Measurements from ENCODE around the gene RUBCNL. TPM values are rescaled to one million over a fixed set of nuclear protein-coding genes. Genes with fewer than 3 reads are reported as not detected.

The RUBCNL gene
- total RNA-seq, 1 experiment from 2014 or later: 0.06 TPM

- no peak for DNase-seq (ENCODE audit: low read depth)
Observed at GRCh38 chr13:46307554-46307953, 79.5 kb downstream of the RUBCNL start.

- DNase-seq (ENCODE audit: low read depth): no peak
Observed at GRCh38 chr13:46304546-46304945, 82.5 kb downstream of the RUBCNL start.

GRCh38 chr13:46303742-46304385, 83.2 kb downstream of the RUBCNL start:
- no peak for DNase-seq (ENCODE audit: low read depth)

- no peak for DNase-seq (ENCODE audit: low read depth)
Observed at GRCh38 chr13:46297361-46297811, 89.7 kb downstream of the RUBCNL start.

GRCh38 chr13:46296921-46297320, 90.1 kb downstream of the RUBCNL start:
- peak; percentile 59 for DNase-seq (ENCODE audit: low read depth)

GRCh38 chr13:46296115-46296822, 90.8 kb downstream of the RUBCNL start:
- peak; percentile 61 for DNase-seq (ENCODE audit: low read depth)

- peak; percentile 3 for DNase-seq (ENCODE audit: low read depth)
Observed at GRCh38 chr13:46295491-46296114, 91.4 kb downstream of the RUBCNL start.

- no peak for DNase-seq (ENCODE audit: low read depth)
Observed at GRCh38 chr13:46293436-46293835, 93.6 kb downstream of the RUBCNL start.

Other genes starting within 250 kb of the RUBCNL start
- not detected in 2 replicates for gene LCP1, start 205.1 kb downstream of the RUBCNL start, total RNA-seq (2014; rRNA removed)
- not detected in 2 replicates for gene LRRC63, start 175.3 kb downstream of the RUBCNL start, total RNA-seq (2014; rRNA removed)
- gene LRCH1, start 165.9 kb upstream of the RUBCNL start, total RNA-seq (2014; rRNA removed): 4.9 and 5.3 TPM in 2 replicates

All from LHCN-M2 (cell line).